Keratinocyte (primary cell): ENCODE data around the gene IRX2. TPM values are rescaled to one million over a fixed set of nuclear protein-coding genes. Genes with fewer than 3 reads are reported as not detected.

Experiments
- DNase-seq: peaks from one replicate; pipeline ENCODE4 v3.0.0-alpha.2; 2011; ENCODE audit warnings: low read depth, missing footprints, low spot score
- FAIRE-seq: peaks from 2 replicates; lab custom pipeline; 2011; peaks lifted over from hg19 to GRCh38; lab: Jason Lieb, UNC
- H2AFZ ChIP-seq: 2 replicates; pipeline ENCODE4 v1.6.0; 2012; ENCODE audit warnings: low read length, control low read depth, inconsistent platforms; ENCODE audit not compliant: control insufficient read depth
- H3K27ac ChIP-seq: 2 replicates; pipeline ENCODE4 v1.5.1; 2011; ENCODE audit warnings: low read length; ENCODE audit not compliant: control insufficient read depth, insufficient read depth
- H3K27me3 ChIP-seq: 3 replicates; pipeline ENCODE4 v1.6.0; 2011; ENCODE audit warnings: low read length; ENCODE audit not compliant: control insufficient read depth, insufficient read depth; ENCODE audit errors: extremely low read depth
- H3K36me3 ChIP-seq, 2 experiments: 2 replicates in 1 of 2; 3 replicates in 1 of 2; pipeline ENCODE4 v1.5.1; 2011; ENCODE audit warnings: low read length in 2 of 2, mild to moderate bottlenecking in 1 of 2; ENCODE audit not compliant: control insufficient read depth in 2 of 2, insufficient read depth in 2 of 2; ENCODE audit errors: extremely low read depth in 1 of 2
- H3K4me1 ChIP-seq: 3 replicates; pipeline ENCODE4 v1.5.1; 2011; ENCODE audit warnings: low read length; ENCODE audit not compliant: control insufficient read depth, insufficient read depth; ENCODE audit errors: extremely low read depth
- H3K4me2 ChIP-seq: 3 replicates; pipeline ENCODE4 v1.6.0; 2011; ENCODE audit warnings: low read depth, low read length; ENCODE audit not compliant: control insufficient read depth, insufficient read depth; ENCODE audit errors: extremely low read depth
- H3K4me3 ChIP-seq, 3 experiments: fragments of 200-600 bp in 1 of 3; sonication (generic) in 1 of 3; 2 replicates in 2 of 3; 3 replicates in 1 of 3; pipeline ENCODE4 v1.5.1; 2011 to 2016; ENCODE audit warnings: low read length in 3 of 3, mild to moderate bottlenecking in 3 of 3, control low read depth in 2 of 3, inconsistent platforms in 1 of 3, low read depth in 1 of 3, mixed read lengths in 1 of 3, mixed run types in 1 of 3, moderate library complexity in 1 of 3; ENCODE audit not compliant: control insufficient read depth in 2 of 3, insufficient read depth in 2 of 3; ENCODE audit errors: extremely low read depth in 1 of 3
- H3K79me2 ChIP-seq: 2 replicates; pipeline ENCODE4 v1.6.0; 2012; ENCODE audit warnings: low read length; ENCODE audit not compliant: control insufficient read depth, insufficient read depth
- H3K9ac ChIP-seq: 3 replicates; pipeline ENCODE4 v1.6.0; 2011; ENCODE audit warnings: low read length; ENCODE audit not compliant: control insufficient read depth, insufficient read depth; ENCODE audit errors: extremely low read depth
- H3K9me1 ChIP-seq: 3 replicates; pipeline ENCODE4 v1.6.0; 2011; ENCODE audit warnings: low read length; ENCODE audit not compliant: control insufficient read depth, insufficient read depth; ENCODE audit errors: extremely low read depth
- H3K9me3 ChIP-seq: 2 replicates; pipeline ENCODE4 v1.5.1; 2012; ENCODE audit warnings: low read depth, low read length; ENCODE audit not compliant: control insufficient read depth
- H4K20me1 ChIP-seq: 3 replicates; pipeline ENCODE4 v1.6.0; 2011; ENCODE audit warnings: low read length; ENCODE audit not compliant: control insufficient read depth, insufficient read depth; ENCODE audit errors: extremely low read depth
- EZH2 ChIP-seq: IDR thresholded peaks from one replicate; pipeline ENCODE4 v1.6.1; 2012; ENCODE audit warnings: inconsistent platforms, mild to moderate bottlenecking, low read length, moderate library complexity
- dilution Hi-C: fragments of 300-500 bp; cut with MboI; formaldehyde crosslinking; loops from one replicate; pipeline ENCODE4 v1.7.0; 2020; ENCODE audit warnings: low sequenced_read_pairs; ENCODE audit not compliant: extremely low pct_ligation_motif_present
- polyA plus RNA-seq, 5 experiments: library from polyadenylated mRNA; depleted of rRNA in 3 of 5; stranded (reverse) in 3 of 5; stranded (forward) in 1 of 5; unstranded in 1 of 5; fragments of >200 nt; gene quantifications; 1 replicate in 1 of 5; 2 replicates in 3 of 5; 3 replicates in 1 of 5; pipeline versions ENCODE4 v1.2.1 to v1.2.3, GENCODE V29; 2011 to 2012; ENCODE audit warnings: missing spikeins in 2 of 5, low read depth in 1 of 5, low replicate concordance in 1 of 5
- TF ChIP-seq, protein P1 (sequence below), 3 experiments: IDR thresholded peaks in 1 of 3; conservative IDR thresholded peaks in 1 of 3; optimal IDR thresholded peaks in 1 of 3; 2 replicates in 2 of 3; 3 replicates in 1 of 3; pipeline versions ENCODE3 to v1.5.1; 2011; ENCODE audit warnings: low read length in 3 of 3, mild to moderate bottlenecking in 3 of 3, moderate library complexity in 2 of 3, control low read depth in 1 of 3, inconsistent platforms in 1 of 3; ENCODE audit not compliant: insufficient read depth in 2 of 3; ENCODE audit errors: extremely low read depth in 1 of 3

Gene IRX2
- polyA plus RNA-seq, 1 donor (not counting 4 experiments of a cell fraction or from before 2014, with no cell fraction given) = 27.1 TPM

DNA sequence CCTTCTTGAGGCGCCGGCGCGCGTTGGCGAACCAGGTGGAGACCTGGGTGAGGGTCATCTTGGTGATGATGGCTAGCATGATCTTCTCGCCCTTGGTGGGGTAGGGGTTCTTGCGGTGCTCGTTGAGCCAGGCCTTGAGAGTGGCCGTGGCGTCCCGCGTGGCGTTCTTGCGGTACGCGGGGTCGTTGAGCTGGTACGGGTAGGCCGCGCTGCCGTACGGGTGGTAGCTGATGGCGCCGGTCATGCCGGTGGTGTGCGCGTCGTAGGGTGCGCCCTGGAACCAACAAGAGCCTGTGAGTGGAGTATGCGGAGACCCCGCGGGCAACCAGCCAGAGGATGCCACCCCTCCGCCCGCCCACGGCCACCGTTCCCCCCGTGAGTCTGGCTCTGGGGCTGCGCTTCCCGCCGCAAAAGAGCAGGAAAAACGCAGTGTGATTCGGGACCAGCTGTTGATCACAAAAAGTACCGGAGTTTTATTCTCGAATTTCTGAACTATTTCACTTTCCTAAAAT is 1.9 kb downstream of the IRX2 start:
- dilution Hi-C loops = no loop called here
- Histone ChIP-seq H3K9ac (peak overlapping the region; percentile 92), H3K4me3 (peak overlapping the region; percentile 70 to 84 (median 76)), H3K9me3 (no peaks in the 10 kb centered on the region), H3K27me3 (no peaks in the 10 kb centered on the region), H3K4me1 (peaks cover 32% of the 10 kb centered on the region), H3K79me2 (peaks cover 63% of the 10 kb centered on the region), H4K20me1 (peaks cover 7% of the 10 kb centered on the region), H3K4me2 (peak overlapping the region; percentile 85), H2AFZ (no peak overlapping the region), H3K9me1 (no peaks in the 10 kb centered on the region), H3K27ac (peak overlapping the region; percentile 83), H3K36me3 (peaks cover 7 to 17% of the 10 kb centered on the region in 2 experiments)
- FAIRE-seq = no peak
- TF ChIP-seq EZH2 = no peak
- TF ChIP-seq, protein P1, sequence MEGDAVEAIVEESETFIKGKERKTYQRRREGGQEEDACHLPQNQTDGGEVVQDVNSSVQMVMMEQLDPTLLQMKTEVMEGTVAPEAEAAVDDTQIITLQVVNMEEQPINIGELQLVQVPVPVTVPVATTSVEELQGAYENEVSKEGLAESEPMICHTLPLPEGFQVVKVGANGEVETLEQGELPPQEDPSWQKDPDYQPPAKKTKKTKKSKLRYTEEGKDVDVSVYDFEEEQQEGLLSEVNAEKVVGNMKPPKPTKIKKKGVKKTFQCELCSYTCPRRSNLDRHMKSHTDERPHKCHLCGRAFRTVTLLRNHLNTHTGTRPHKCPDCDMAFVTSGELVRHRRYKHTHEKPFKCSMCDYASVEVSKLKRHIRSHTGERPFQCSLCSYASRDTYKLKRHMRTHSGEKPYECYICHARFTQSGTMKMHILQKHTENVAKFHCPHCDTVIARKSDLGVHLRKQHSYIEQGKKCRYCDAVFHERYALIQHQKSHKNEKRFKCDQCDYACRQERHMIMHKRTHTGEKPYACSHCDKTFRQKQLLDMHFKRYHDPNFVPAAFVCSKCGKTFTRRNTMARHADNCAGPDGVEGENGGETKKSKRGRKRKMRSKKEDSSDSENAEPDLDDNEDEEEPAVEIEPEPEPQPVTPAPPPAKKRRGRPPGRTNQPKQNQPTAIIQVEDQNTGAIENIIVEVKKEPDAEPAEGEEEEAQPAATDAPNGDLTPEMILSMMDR (optimal IDR thresholded peaks at IDR 0.05 in 1 of 3, IDR thresholded peaks at IDR 0.05 in 1 of 3, conservative IDR thresholded peaks at IDR 0.05 in 1 of 3; ENCODE audit: extremely low read depth in 1 of 3, insufficient read depth in 2 of 3, low read length in 3 of 3) = no peak
- DNase-seq = no peak

DNA sequence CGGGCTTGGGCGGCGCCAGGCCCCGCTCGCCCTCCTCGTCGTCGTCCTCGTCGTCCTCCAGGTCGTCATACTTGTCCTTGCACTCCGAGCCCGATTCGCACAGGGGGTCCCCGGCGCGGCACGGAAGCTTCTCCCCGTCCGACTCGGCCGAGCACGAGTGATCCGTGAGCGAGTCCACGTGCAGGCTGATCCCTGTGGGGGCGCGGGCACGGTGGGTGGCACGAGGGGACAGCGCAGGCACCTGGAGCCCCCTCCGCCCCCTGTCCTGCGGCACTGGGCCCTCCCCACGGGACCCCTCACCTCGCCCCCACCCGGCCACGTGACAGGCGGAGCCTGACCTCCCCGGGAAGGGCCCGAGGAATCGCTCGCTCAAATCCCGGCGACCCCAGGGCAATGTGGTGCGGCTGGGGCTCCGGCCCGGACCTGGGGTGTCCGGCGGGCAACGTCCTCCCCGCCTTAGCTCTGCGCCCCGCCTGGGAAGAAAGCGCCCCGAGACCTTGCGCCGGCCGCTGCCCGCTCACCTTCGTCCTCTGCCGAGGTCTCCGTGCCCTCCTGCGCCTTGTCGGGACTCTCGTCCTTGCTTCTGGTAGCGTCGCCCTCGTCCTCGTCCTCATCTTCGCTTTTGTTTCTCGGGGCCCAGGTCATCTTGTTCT is 2.5 kb downstream of the IRX2 start:
- no peak for FAIRE-seq
- Histone ChIP-seq H3K9me1 (no peaks in the 10 kb centered on the region), H3K4me3 (peak overlapping the region; percentile 70 to 84 (median 76)), H3K9me3 (no peaks in the 10 kb centered on the region), H3K27ac (peak overlapping the region; percentile 83), H3K79me2 (peaks cover 69% of the 10 kb centered on the region), H3K36me3 (peaks cover 7 to 17% of the 10 kb centered on the region in 2 experiments), H4K20me1 (peaks cover 7% of the 10 kb centered on the region), H3K4me2 (peak overlapping the region; percentile 85), H3K9ac (peak overlapping the region; percentile 92), H3K27me3 (no peaks in the 10 kb centered on the region), H3K4me1 (peaks cover 38% of the 10 kb centered on the region), H2AFZ (no peak overlapping the region)
- TF ChIP-seq, protein P1 (optimal IDR thresholded peaks at IDR 0.05 in 1 of 3, IDR thresholded peaks at IDR 0.05 in 1 of 3, conservative IDR thresholded peaks at IDR 0.05 in 1 of 3; ENCODE audit: extremely low read depth in 1 of 3, insufficient read depth in 2 of 3, low read length in 3 of 3) = no peak
- TF ChIP-seq EZH2 = no peak
- dilution Hi-C loops = no loop called here
- DNase-seq = no peak
